ENCODE data around the gene TRIP12. TPM values are rescaled to one million over a fixed set of nuclear protein-coding genes. Genes with fewer than 3 reads are reported as not detected.
"Not testable (repeated sequence)": the region's sequence is repeated elsewhere in the genome, so short reads cannot be mapped to it uniquely, and the experiment has no call there.

The TRIP12 gene
- total RNA-seq, 2 donors from 2014 or later, result 235 to 250 TPM

DNA sequence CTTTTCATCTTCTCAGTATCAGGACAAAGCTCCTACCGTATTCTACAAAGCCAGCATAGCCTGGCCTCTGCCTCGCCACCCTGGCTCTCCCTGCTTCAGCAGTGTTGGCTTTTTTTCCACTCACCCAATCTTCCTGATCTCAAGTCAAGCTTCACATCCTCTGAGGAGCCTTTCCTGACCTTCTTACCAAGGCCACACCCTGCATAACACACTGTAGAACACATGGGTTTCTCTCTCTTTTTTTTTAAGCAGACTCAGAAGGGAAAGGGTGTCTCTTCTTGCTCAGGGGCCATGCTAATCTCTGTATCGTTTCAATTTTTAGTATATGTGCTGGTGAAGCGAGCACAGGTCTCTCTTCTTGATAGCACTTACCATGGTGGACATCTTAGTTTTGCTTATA lies 15.7 kb upstream of the TRIP12 start:
- no peak for DNase-seq
- no peak for ATAC-seq (replicated peaks in 1 of 2)
- H3K27me3 Mint-ChIP-seq (ENCODE audit: low read depth), result no peaks in the 10 kb centered on the region
- no peak overlapping the region for H3K27ac Mint-ChIP-seq
- H3K4me3 Mint-ChIP-seq, result no peak overlapping the region
- H3K4me1 Mint-ChIP-seq (ENCODE audit: low read depth), result no peaks in the 10 kb centered on the region
- no peaks in the 10 kb centered on the region for H3K9me3 Mint-ChIP-seq
- no peaks in the 10 kb centered on the region for H3K36me3 Mint-ChIP-seq (ENCODE audit: insufficient read depth in 2 of 2)

DNA sequence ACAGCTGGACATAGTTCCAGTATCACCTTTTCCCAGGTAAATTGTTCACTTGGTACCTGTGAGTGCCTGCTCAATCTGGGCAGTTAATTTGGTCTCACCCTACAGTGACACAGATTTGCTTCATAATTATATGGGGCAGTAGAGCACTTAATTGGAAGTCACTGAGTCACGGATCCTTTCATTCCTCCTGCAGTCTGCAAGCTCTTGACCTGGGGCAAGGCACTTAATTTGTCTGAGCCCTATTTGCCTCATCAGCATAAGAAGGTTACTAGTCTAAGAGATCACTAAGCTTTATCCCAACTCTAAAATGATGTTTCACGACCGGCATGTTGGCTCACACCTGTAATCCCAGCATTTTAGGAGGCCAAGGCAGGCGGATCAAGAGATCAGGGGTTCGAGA lies 9.4 kb upstream of the TRIP12 start:
- no peak for DNase-seq
- H3K27me3 Mint-ChIP-seq (ENCODE audit: low read depth), result no peaks in the 10 kb centered on the region
- ATAC-seq (replicated peaks in 1 of 2), result no peak
- H3K4me3 Mint-ChIP-seq, result no peak overlapping the region
- peaks cover 10% of the 10 kb centered on the region for H3K4me1 Mint-ChIP-seq (ENCODE audit: low read depth)
- no peaks in the 10 kb centered on the region for H3K9me3 Mint-ChIP-seq
- H3K27ac Mint-ChIP-seq, result no peak overlapping the region
- no peaks in the 10 kb centered on the region for H3K36me3 Mint-ChIP-seq (ENCODE audit: insufficient read depth in 2 of 2)

DNA sequence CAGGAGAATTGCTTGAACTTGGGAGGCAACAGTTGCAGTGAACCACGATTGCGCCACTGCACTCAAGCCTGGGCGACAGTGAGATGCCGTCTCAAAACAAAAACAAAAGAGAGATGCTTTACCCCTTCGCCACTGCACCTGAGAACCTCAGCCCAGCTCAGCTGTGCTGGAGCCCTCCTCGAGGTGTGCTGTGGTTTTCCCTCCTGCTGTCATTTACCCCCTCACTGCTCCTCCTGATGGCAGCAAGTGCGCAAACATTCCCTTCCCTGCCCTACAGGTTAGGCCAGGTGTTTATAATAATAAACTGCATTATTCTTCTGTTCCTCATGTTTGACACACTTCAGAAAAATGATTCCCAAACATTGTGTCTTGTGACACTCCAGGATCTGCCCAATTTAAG lies 8.8 kb upstream of the TRIP12 start:
- Mint-ChIP-seq H3K27me3 (ENCODE audit: low read depth) (no peaks in the 10 kb centered on the region), H3K9me3 (no peaks in the 10 kb centered on the region), H3K27ac (no peak overlapping the region), H3K4me3 (no peak overlapping the region), H3K4me1 (ENCODE audit: low read depth) (peaks cover 10% of the 10 kb centered on the region), H3K36me3 (ENCODE audit: insufficient read depth in 2 of 2) (no peaks in the 10 kb centered on the region)
- DNase-seq (no peak), ATAC-seq (replicated peaks in 1 of 2) (no peak)

DNA sequence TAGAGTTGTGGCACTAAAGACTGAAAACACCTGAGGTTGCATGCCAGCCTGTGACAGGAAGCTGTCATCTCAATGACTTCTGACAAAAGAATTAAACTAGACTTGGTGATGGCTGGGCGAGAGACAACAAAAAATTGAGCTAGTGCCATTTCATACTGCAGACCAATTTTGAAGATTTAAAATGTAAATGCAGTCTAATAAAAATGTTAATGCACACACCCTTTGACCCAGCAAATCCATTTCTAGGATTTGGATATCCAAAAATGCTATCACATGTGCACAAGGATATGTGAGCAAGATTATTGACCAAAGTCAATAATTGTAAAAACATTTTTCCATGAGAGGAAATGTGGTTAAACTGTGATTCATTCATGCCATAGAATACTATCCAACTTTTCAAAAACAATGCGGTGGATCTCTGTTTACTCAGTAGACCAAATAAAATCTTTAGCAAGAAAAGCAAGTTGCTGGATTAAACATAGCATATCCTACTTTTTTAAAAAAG lies 6.1 kb upstream of the TRIP12 start:
- DNase-seq (no peak), ATAC-seq (replicated peaks in 1 of 2) (no peak)
- H3K27ac Mint-ChIP-seq, result no peak overlapping the region
- H3K36me3 Mint-ChIP-seq (ENCODE audit: insufficient read depth in 2 of 2), result no peaks in the 10 kb centered on the region
- no peaks in the 10 kb centered on the region for H3K9me3 Mint-ChIP-seq
- peaks cover 15% of the 10 kb centered on the region for H3K4me1 Mint-ChIP-seq (ENCODE audit: low read depth)
- H3K27me3 Mint-ChIP-seq (ENCODE audit: low read depth), result no peaks in the 10 kb centered on the region
- no peak overlapping the region for H3K4me3 Mint-ChIP-seq

DNA sequence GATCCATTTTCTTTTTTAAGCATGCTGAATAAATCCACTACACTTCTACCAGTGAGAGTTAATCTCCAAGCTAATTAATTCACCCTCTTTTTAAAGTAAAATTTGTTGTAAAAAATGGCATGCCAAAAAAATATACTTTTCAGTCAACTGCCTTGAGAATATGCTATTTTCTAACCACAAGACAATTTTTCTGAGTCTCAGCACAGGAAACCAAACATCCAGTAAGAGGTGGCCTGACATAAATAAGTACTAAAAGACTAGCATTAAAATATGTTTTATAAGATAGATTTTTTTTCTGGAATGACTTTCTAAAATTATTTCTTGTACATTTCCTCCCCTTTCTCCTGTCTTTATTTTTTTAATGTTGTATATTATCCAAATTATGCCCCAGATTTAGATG lies 3.4 kb upstream of the TRIP12 start:
- H3K36me3 Mint-ChIP-seq (ENCODE audit: insufficient read depth in 2 of 2), result peaks cover 5 to 7% of the 10 kb centered on the region in 2 donors
- no peaks in the 10 kb centered on the region for H3K9me3 Mint-ChIP-seq
- no peak overlapping the region for H3K27ac Mint-ChIP-seq
- no peak overlapping the region for H3K4me3 Mint-ChIP-seq
- ATAC-seq (replicated peaks in 1 of 2), result no peak
- no peaks in the 10 kb centered on the region for H3K27me3 Mint-ChIP-seq (ENCODE audit: low read depth)
- H3K4me1 Mint-ChIP-seq (ENCODE audit: low read depth), result peaks cover 19% of the 10 kb centered on the region
- DNase-seq, result no peak

DNA sequence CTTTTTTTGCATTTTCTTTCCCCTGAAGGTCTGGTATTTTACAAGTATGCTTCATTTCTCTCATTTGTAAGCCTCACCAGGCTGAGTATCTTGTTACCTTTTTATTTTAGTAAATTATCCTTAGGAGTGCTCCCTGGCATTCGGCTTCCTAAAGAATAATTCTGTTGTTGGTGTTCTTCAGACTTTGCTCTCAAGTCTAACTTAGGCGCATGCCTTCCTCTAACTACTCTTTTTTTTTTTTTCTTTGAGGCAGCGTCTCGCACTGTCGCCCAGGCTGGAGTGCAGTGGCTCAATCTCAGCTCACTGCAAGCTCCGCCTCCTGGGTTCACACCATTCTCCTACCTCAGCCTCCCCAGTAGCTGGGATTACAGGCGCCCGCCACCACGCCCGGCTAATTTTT lies 2.7 kb upstream of the TRIP12 start:
- H3K4me3 Mint-ChIP-seq, result peak overlapping the region in 1 of 2 donors; percentile 56
- peaks cover 25% of the 10 kb centered on the region for H3K4me1 Mint-ChIP-seq (ENCODE audit: low read depth)
- not testable (repeated sequence) for H3K27me3 Mint-ChIP-seq (ENCODE audit: low read depth); H3K9me3 Mint-ChIP-seq; DNase-seq; H3K36me3 Mint-ChIP-seq (ENCODE audit: insufficient read depth in 2 of 2); ATAC-seq (replicated peaks in 1 of 2)
- peak overlapping the region; percentile 42 for H3K27ac Mint-ChIP-seq

DNA sequence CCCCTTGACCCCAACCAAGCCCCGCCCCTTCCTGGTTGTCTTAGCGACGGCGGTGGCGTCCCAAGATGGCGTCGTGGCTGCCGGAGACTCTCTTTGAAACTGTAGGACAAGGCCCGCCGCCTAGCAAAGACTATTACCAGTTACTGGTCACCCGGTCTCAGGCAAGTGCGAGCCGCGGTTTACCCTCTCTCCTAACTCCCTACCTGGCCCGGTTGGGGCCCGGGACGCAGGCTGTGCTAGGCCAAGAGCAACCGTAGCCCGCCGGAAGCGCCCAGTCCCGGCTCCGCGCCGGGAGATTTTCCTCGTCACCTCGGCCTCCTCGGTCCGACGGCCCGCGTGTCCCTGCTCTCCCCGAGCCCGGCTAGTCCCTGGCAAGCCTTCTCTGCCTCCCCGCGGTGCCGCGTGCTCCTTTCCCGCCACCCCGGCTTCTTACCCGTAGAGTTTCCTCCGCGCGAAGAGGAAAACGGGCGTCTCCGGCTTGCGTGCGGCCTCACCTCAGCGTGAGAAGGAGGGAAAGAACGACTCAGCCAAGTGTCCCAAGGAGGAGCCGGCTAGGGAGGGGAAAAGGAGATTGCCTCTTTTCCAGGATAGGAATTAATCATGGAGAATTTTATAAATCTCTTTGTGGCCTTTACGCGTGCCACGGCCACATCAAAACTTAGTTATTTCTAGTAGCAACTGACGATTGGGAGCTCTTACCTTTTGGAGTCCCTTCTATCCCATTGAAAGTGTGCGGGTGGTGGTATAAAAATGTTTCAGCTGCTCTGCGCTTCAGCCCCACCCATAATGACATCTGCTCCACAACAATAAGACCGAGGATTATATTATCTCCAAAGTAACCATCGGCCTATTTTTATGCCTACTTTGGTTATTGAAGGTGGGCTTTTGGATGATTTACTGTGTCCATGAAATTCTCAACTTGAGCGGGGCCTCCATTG lies 909 bp upstream of the TRIP12 start, which contains the start of gene FBXO36:
FBXO36 (plus strand) TSS at position 55 of the 938 bp plus-strand sequence; CDS start at position 66, 11 bp downstream.
- Mint-ChIP-seq H3K27me3 (ENCODE audit: low read depth) (no peaks in the 10 kb centered on the region), H3K27ac (peak within 1 kb of the TSS; percentile 99), H3K9me3 (peaks cover 2% of the 10 kb centered on the region in 2 donors), H3K36me3 (ENCODE audit: insufficient read depth in 2 of 2) (peaks cover 13 to 15% of the 10 kb centered on the region in 2 donors), H3K4me1 (ENCODE audit: low read depth) (peaks cover 39% of the 10 kb centered on the region), H3K4me3 (peak within 1 kb of the TSS; percentile 98 to 100)
- ATAC-seq (replicated peaks in 1 of 2), result peak; percentile 67 to 69
- peak; percentile 91 to 92 for DNase-seq

DNA sequence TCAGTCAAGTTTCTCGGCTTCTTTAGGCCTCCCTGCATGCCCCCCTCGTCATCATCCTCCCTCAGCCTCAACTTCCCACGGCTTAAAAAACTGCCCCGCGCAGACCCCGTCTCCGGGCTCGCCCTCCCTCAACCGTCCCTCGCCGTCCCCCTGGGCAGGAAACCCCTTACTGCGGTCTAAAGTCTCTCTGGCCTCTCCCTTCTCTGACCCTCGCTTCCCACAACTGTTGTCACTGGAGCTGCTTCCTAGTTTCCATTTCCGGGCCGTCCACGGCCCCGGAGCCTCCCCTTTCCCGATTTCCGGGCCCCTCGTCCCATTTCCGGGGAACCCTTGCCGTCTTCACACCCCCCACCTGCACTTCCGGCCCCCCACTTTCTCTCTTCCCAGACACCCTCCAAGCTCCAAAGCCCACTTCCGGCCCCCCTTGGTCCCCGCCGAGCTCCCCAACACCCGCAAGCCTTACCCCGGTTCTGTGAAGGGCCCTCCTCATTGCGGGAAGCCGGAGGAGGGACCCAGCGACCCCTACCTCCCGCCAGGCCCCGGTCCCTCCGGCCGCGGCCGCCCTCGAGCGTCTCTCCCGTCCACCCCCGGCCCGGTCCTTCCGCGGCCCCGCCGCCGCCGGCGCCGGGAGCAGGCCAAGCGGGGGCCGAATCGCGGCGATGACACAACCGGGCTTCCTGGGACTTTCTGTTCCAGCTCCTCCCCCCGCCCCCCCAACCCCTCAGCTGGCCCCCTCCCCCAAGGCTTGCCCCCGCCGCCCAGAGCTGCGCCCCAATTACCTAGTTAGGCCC lies 513 bp downstream of the TRIP12 start:
- H3K36me3 Mint-ChIP-seq (ENCODE audit: insufficient read depth in 2 of 2), result peaks cover 15 to 23% of the 10 kb centered on the region in 2 donors
- peak overlapping the region; percentile 99 for H3K27ac Mint-ChIP-seq
- H3K9me3 Mint-ChIP-seq, result peaks cover 2% of the 10 kb centered on the region in 2 donors
- ATAC-seq (replicated peaks in 1 of 2) (peak in 1 of 2 donors; percentile 30), DNase-seq (peak; percentile 57 to 74)
- peak overlapping the region; percentile 98 to 100 for H3K4me3 Mint-ChIP-seq
- no peaks in the 10 kb centered on the region for H3K27me3 Mint-ChIP-seq (ENCODE audit: low read depth)
- H3K4me1 Mint-ChIP-seq (ENCODE audit: low read depth), result peaks cover 43% of the 10 kb centered on the region

DNA sequence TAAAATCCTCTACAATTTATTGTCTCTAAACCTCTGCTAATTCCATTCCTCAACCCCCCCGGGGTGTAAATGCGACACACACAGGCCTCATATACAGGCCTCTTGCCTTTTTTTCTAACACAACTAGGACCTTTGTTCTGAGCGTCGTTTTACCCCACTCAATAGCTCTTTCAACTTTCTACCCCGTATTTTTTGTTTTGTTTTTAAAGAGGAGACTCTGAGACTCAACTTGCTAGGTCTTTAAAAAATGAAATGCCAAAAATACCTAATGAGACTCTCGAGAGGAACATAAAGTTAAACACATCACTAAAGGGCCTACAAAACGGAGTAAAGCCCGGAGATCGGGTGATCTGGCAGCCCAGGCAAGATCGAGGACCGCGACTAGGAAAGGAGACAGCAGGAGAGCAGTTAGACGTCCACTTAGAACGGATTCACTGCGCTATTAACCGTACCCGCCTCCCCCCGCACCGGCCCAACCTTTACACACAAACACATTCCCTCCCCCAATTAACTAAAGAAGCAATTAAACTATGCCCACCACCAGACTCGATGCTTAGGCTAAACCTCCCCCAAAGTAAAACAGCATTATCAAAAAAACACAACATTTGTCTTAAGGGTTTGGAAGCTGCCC lies 1.7 kb downstream of the TRIP12 start:
- ATAC-seq (replicated peaks in 1 of 2), result no peak
- peak; percentile 15 to 21 for DNase-seq
- peaks cover 2% of the 10 kb centered on the region in 2 donors for H3K9me3 Mint-ChIP-seq
- H3K36me3 Mint-ChIP-seq (ENCODE audit: insufficient read depth in 2 of 2), result peaks cover 15 to 23% of the 10 kb centered on the region in 2 donors
- H3K4me1 Mint-ChIP-seq (ENCODE audit: low read depth), result peaks cover 39% of the 10 kb centered on the region
- peak overlapping the region; percentile 94 to 100 for H3K4me3 Mint-ChIP-seq
- H3K27ac Mint-ChIP-seq, result peak overlapping the region; percentile 99
- no peaks in the 10 kb centered on the region for H3K27me3 Mint-ChIP-seq (ENCODE audit: low read depth)

DNA sequence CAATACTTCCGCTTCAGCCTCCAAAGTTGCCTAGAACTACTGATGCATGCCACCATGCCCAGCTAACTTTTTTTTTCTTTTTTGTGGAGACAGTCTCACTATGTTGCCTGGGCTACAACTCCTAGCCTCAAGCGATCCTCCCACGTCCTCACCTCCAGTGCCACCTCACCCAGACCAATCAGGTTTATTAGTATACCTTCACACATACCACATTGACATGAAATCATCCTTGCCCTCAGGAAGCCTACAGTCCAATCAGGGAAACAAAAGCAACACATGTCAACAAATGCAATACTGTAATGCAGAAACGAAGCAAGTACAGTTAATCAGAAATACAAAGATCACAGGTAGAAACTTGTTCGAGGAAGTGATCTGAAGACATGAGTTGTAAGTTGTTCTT lies 4.0 kb downstream of the TRIP12 start:
- peaks cover 55% of the 10 kb centered on the region for H3K4me1 Mint-ChIP-seq (ENCODE audit: low read depth)
- H3K9me3 Mint-ChIP-seq, result peaks cover 2% of the 10 kb centered on the region in 2 donors
- H3K27ac Mint-ChIP-seq, result peak overlapping the region; percentile 42
- peak overlapping the region in 1 of 2 donors; percentile 49 for H3K4me3 Mint-ChIP-seq
- H3K27me3 Mint-ChIP-seq (ENCODE audit: low read depth), result no peaks in the 10 kb centered on the region
- no peak for DNase-seq
- no peak for ATAC-seq (replicated peaks in 1 of 2)
- peaks cover 15 to 26% of the 10 kb centered on the region in 2 donors for H3K36me3 Mint-ChIP-seq (ENCODE audit: insufficient read depth in 2 of 2)

DNA sequence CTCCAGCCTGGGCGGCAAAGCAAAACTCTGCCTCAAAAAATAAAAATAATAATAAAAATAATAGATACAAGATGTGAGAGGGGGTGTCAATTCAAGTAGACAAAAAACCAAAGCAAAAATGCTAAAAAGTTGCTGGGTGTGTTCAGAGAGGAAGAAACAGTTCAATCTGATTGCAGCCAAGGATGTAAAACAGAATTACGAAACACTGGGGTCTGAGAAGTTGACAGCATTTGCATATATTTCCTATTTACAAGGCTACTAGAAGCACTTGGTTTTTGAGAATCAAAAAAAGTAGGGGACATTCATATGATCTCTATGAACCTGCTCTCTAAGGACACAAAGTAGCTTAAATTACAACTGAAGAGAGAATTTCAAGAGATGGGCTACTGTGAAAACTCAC lies 7.6 kb downstream of the TRIP12 start:
- Mint-ChIP-seq H3K36me3 (ENCODE audit: insufficient read depth in 2 of 2) (peaks cover 6 to 19% of the 10 kb centered on the region in 2 donors), H3K27ac (peak overlapping the region; percentile 60), H3K27me3 (ENCODE audit: low read depth) (no peaks in the 10 kb centered on the region), H3K4me1 (ENCODE audit: low read depth) (peaks cover 70% of the 10 kb centered on the region), H3K9me3 (peaks cover 2% of the 10 kb centered on the region in 2 donors), H3K4me3 (no peak overlapping the region)
- DNase-seq, result no peak
- ATAC-seq (replicated peaks in 1 of 2), result no peak

DNA sequence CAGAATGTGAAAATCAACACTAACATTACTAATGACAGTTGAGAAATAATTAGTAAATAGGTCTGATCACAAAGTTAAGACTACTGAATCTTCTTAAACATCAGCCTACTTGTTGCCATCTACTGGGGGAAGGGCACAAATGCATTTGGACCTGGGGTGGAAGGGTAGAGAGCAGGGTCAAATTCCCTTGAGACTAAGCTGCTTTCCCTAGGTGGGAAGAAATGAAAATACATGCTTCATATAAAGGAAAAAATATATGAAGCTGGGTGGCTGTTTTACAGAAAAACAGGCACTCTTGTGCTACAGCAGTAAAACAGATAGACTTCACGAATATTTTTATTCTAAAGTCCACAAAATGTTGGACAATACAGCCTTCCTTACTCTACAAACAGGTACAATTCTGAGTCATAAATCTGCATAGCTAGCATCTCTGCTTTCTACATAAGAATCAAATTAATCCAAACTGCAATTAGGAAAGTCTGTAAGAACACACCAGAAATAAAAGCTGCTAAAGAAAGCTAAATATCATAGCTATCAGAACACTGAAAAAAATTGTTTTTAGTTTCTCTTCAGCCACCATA lies 10.9 kb downstream of the TRIP12 start:
- peak overlapping the region; percentile 98 for H3K27ac Mint-ChIP-seq
- DNase-seq (peak; percentile 17 to 22), ATAC-seq (replicated peaks in 1 of 2) (peak; percentile 68 to 77)
- no peaks in the 10 kb centered on the region for H3K9me3 Mint-ChIP-seq
- peaks cover 50% of the 10 kb centered on the region for H3K4me1 Mint-ChIP-seq (ENCODE audit: low read depth)
- peaks cover 0 to 12% of the 10 kb centered on the region in 2 donors for H3K36me3 Mint-ChIP-seq (ENCODE audit: insufficient read depth in 2 of 2)
- no peaks in the 10 kb centered on the region for H3K27me3 Mint-ChIP-seq (ENCODE audit: low read depth)
- H3K4me3 Mint-ChIP-seq, result peak overlapping the region in 1 of 2 donors; percentile 90

Measured in activated T-cell treated with anti-CD3 and anti-CD28 coated beads, Interleukin-2, amount 50 U/mL, for 72 hours (primary cell).